ENCODE results near the gene NAA16. TPM values are rescaled to one million over a fixed set of nuclear protein-coding genes. Genes with fewer than 3 reads are reported as not detected.

Gene NAA16
- total and polyA plus RNA-seq, 8 donors: 6.0 to 114 (median 22.6) TPM

DNA sequence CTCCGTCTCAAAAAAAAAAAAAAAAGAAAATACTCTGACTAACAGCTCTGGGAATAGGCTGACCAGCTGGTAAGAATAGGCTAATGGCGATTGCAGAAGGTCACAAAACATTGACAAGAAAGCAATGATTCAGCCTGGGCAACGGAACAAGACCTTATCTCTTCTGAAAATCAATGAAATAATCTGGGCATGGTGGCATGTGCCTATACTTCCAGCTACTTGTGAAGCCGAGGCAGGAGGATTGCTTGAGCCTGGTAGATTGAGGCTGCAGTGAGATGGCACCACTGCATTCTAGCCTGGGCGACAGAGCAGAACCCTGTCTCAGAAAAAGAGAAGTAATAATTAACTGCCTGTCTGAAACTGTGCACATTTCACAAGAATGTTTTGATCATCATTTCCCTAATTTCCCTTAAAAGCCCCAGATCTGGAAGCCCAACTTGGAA is 28.9 kb upstream of the NAA16 start:
- Histone ChIP-seq H3K27ac (no peak overlapping the region), H3K9me3 (no peaks in the 10 kb centered on the region), H3K36me3 (no peaks in the 10 kb centered on the region), H3K4me3 (no peak overlapping the region), H3K4me1 (no peaks in the 10 kb centered on the region), H3K27me3 (no peaks in the 10 kb centered on the region)
- no peak for DNase-seq
- TF ChIP-seq POLR2AphosphoS5 (IDR thresholded peaks at IDR 0.05): no peak
- no peak for TF ChIP-seq POLR2A (IDR thresholded peaks at IDR 0.05)
- TF ChIP-seq EP300 (IDR thresholded peaks at IDR 0.05): no peak
- TF ChIP-seq, protein P1, sequence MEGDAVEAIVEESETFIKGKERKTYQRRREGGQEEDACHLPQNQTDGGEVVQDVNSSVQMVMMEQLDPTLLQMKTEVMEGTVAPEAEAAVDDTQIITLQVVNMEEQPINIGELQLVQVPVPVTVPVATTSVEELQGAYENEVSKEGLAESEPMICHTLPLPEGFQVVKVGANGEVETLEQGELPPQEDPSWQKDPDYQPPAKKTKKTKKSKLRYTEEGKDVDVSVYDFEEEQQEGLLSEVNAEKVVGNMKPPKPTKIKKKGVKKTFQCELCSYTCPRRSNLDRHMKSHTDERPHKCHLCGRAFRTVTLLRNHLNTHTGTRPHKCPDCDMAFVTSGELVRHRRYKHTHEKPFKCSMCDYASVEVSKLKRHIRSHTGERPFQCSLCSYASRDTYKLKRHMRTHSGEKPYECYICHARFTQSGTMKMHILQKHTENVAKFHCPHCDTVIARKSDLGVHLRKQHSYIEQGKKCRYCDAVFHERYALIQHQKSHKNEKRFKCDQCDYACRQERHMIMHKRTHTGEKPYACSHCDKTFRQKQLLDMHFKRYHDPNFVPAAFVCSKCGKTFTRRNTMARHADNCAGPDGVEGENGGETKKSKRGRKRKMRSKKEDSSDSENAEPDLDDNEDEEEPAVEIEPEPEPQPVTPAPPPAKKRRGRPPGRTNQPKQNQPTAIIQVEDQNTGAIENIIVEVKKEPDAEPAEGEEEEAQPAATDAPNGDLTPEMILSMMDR (IDR thresholded peaks at IDR 0.05): no peak
- intact Hi-C loops (cut with DNase I; ENCODE audit: low total_unique reads): no loop called here
- WGBS, 5 donors: 82 to 91% (median 86%) methylated on average over 5 of the region's 5 CpGs

DNA sequence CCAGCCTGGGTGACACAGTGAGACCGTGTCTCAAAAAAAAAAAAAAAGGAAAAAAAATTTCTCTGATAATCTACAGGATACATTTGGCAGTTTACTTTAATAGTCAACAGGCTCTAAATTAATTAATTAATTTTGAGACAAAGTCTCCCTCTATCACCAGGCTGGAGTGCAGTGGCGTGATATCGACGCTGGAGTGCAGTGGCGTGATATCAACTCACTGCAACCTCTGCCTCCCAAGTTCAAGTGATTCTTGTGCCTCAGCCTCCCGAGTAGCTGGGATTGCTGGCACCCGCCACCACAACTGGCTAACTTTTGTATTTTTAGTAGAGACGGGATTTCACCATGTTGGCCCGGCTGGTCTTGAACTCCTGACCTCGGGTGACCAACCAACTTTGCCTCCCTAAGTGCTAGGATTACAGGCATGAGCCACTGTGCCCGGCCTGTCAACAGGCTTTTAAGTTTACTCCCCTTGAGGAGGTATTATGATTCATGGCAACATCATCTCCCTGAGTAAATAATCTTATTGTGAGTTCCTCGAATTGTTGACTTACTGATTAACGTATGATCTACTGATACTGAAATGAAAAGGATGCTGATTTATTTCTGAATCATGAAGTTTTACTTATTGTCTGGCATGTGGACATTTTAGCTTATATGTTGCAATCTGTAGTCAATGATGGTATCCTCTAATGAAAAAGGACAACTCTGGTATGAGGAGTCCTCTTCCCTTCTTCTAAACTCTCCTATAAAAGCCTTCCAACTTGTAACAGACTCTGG is 26.4 kb upstream of the NAA16 start:
- Histone ChIP-seq H3K4me1 (no peaks in the 10 kb centered on the region), H3K9me3 (no peaks in the 10 kb centered on the region), H3K4me3 (no peak overlapping the region), H3K27ac (no peak overlapping the region), H3K27me3 (no peaks in the 10 kb centered on the region), H3K36me3 (no peaks in the 10 kb centered on the region)
- TF ChIP-seq POLR2AphosphoS5 (IDR thresholded peaks at IDR 0.05): peak in 1 of 3 donors; percentile 28
- TF ChIP-seq, protein P1 (IDR thresholded peaks at IDR 0.05): no peak
- 67 to 80% (median 74%) methylated on average over 13 of the region's 13 CpGs for WGBS, 5 donors
- intact Hi-C loops (cut with DNase I; ENCODE audit: low total_unique reads): no loop called here
- peak in 1 of 2 donors; percentile 35 for DNase-seq

DNA sequence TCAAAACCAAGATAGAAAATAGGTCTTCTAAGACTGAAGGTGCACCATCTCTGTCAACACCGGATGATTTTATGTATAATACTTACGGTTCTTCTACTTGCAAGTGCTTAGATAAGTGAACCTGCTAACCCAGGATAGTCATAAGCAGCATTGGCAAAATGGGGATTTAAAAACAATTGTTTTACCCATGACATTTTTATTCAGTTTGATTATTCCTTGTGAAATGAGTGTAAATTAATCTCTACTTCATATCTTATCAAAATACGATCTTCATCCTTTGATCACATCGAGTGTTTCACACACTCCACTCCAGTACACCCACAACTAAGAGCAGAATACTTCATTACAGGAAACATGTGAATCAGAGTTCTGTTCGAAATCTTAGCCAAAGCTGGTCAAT is 24.7 kb upstream of the NAA16 start:
- H3K27me3 ChIP-seq: no peaks in the 10 kb centered on the region
- no peak overlapping the region for H3K27ac ChIP-seq
- no peaks in the 10 kb centered on the region for H3K9me3 ChIP-seq
- no peaks in the 10 kb centered on the region for H3K36me3 ChIP-seq
- WGBS, 5 donors: 74 to 91% (median 86%) methylated on average over 5 of the region's 5 CpGs
- no peak for DNase-seq
- intact Hi-C loops (cut with DNase I; ENCODE audit: low total_unique reads): no loop called here
- TF ChIP-seq, protein P1 (IDR thresholded peaks at IDR 0.05): no peak
- TF ChIP-seq EP300 (IDR thresholded peaks at IDR 0.05) (no peak), POLR2A (IDR thresholded peaks at IDR 0.05) (no peak), POLR2AphosphoS5 (IDR thresholded peaks at IDR 0.05) (no peak)
- H3K4me3 ChIP-seq: no peak overlapping the region
- H3K4me1 ChIP-seq: no peaks in the 10 kb centered on the region

DNA sequence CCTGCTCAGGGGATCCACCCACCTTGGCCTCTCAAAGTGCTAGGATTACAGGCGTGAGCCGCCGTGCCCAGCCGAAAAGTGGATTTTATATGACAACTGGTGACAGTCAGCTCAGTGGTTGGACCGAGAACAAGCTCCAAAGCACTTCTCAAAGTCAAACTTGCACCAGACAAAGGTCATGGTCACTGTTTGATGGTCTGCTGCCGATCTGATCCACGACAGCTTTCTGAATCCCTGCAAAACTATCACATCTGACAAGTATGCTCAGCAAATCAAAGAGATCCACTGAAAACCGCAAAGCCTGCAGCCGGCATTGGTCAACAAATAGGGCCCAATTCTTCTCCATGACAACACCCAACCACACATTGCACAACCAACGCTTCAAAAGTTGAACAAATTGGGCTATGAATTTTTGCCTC is 21.6 kb upstream of the NAA16 start:
- no peak for DNase-seq
- Histone ChIP-seq H3K36me3 (no peaks in the 10 kb centered on the region), H3K4me3 (no peak overlapping the region), H3K4me1 (no peaks in the 10 kb centered on the region), H3K27me3 (no peaks in the 10 kb centered on the region), H3K27ac (no peak overlapping the region), H3K9me3 (peaks cover 0 to 19% (median 0%) of the 10 kb centered on the region in 4 donors)
- TF ChIP-seq EP300 (IDR thresholded peaks at IDR 0.05): no peak
- TF ChIP-seq, protein P1 (IDR thresholded peaks at IDR 0.05): no peak
- TF ChIP-seq POLR2AphosphoS5 (IDR thresholded peaks at IDR 0.05): no peak
- TF ChIP-seq POLR2A (IDR thresholded peaks at IDR 0.05): no peak
- WGBS, 5 donors: 87 to 96% (median 94%) methylated on average over 7 to 10 of the region's 10 CpGs
- intact Hi-C loops (cut with DNase I; ENCODE audit: low total_unique reads): no loop called here

Data from stomach (tissue), 9 donors.